HepG2 (cell line): ENCODE data around the gene EEF1AKMT3. TPM values are rescaled to one million over a fixed set of nuclear protein-coding genes. Genes with fewer than 3 reads are reported as not detected.

Source experiments
- AKAP8 ChIP-seq: sonication (generic); formaldehyde crosslinking; IDR thresholded peaks from 2 replicates; pipeline ENCODE4 v1.5.1; 2020; ENCODE audit warnings: mild to moderate bottlenecking, missing genetic modification reagents
- ATF7 ChIP-seq, 2 experiments: fragments of 450-650 bp in 1 of 2; sonication (generic) in 1 of 2; formaldehyde crosslinking in 1 of 2; IDR thresholded peaks; 2 replicates each; pipeline versions ENCODE4 v1.4.0 to v1.6.1; 2016 to 2020; ENCODE audit warnings: antibody characterized with exemption in 1 of 2, mild to moderate bottlenecking in 1 of 2, missing genetic modification reagents in 1 of 2
- ETS1 ChIP-seq: sonication (generic); formaldehyde crosslinking; IDR thresholded peaks from 2 replicates; pipeline ENCODE4 v1.4.0; 2020; ENCODE audit warnings: missing genetic modification reagents
- GTF3A ChIP-seq: sonication (generic); formaldehyde crosslinking; conservative IDR thresholded peaks from 2 replicates; pipeline ENCODE4 v1.4.0; 2020; ENCODE audit warnings: mild to moderate bottlenecking, missing genetic modification reagents
- HNRNPLL ChIP-seq: fragments of 200-400 bp; formaldehyde crosslinking; IDR thresholded peaks from 2 replicates; pipeline ENCODE4 v1.6.1; 2017; ENCODE audit warnings: mild to moderate bottlenecking, low read depth, low read length; ENCODE audit not compliant: poor library complexity, severe bottlenecking
- MAZ ChIP-seq, 2 experiments: sonication (generic) in 1 of 2; formaldehyde crosslinking in 1 of 2; IDR thresholded peaks; 2 replicates each; pipeline versions ENCODE4 v1.5.0 to v1.6.1; 2012 to 2020; ENCODE audit warnings: low read depth in 2 of 2, mild to moderate bottlenecking in 2 of 2, borderline replicate concordance in 1 of 2, improper control_type of control experiment in 1 of 2, low read length in 1 of 2, missing genetic modification reagents in 1 of 2, moderate library complexity in 1 of 2
- MXI1 ChIP-seq: IDR thresholded peaks from 3 replicates; pipeline ENCODE4 v1.6.1; 2012; ENCODE audit warnings: low read depth, low read length, inconsistent platforms, borderline replicate concordance
- NFAT5 ChIP-seq: sonication (generic); formaldehyde crosslinking; IDR thresholded peaks from 2 replicates; pipeline ENCODE4 v1.4.0; 2020; ENCODE audit warnings: missing genetic modification reagents
- NR0B2 ChIP-seq: sonication (generic); formaldehyde crosslinking; IDR thresholded peaks from 2 replicates; pipeline ENCODE4 v1.4.0; 2020; ENCODE audit warnings: mild to moderate bottlenecking, missing genetic modification reagents
- RBAK ChIP-seq: sonication (generic); formaldehyde crosslinking; IDR thresholded peaks from 2 replicates; pipeline ENCODE4 v1.5.1; 2020; ENCODE audit warnings: mild to moderate bottlenecking, missing genetic modification reagents
- RFX5 ChIP-seq: IDR thresholded peaks from 2 replicates; pipeline ENCODE4 v1.6.1; 2011; ENCODE audit warnings: low read depth, low read length, improper control_type of control experiment
- THAP7 ChIP-seq: sonication (generic); formaldehyde crosslinking; IDR thresholded peaks from 2 replicates; pipeline ENCODE4 v1.8.1; 2023; ENCODE audit warnings: mild to moderate bottlenecking, missing genetic modification reagents
- ZBTB25 ChIP-seq: IDR thresholded peaks from 2 replicates; pipeline ENCODE4 v1.6.1; 2018; ENCODE audit warnings: missing genetic modification reagents
- ZBTB42 ChIP-seq: sonication (generic); formaldehyde crosslinking; IDR thresholded peaks from 2 replicates; pipeline ENCODE4 v1.5.0; 2020; ENCODE audit warnings: mild to moderate bottlenecking, missing genetic modification reagents
- ZNF280B ChIP-seq: sonication (generic); formaldehyde crosslinking; IDR thresholded peaks from 2 replicates; pipeline ENCODE4 v1.5.0; 2020; ENCODE audit warnings: missing genetic modification reagents, mild to moderate bottlenecking, borderline replicate concordance
- ZNF451 ChIP-seq: sonication (generic); formaldehyde crosslinking; IDR thresholded peaks from 2 replicates; pipeline ENCODE4 v1.5.0; 2020; ENCODE audit warnings: mild to moderate bottlenecking, missing genetic modification reagents
- ZSCAN21 ChIP-seq: sonication (generic); formaldehyde crosslinking; IDR thresholded peaks from 2 replicates; pipeline ENCODE4 v1.8.0; 2022; ENCODE audit warnings: mild to moderate bottlenecking, missing genetic modification reagents, moderate library complexity, borderline replicate concordance
- polyA plus RNA-seq, 8 experiments: library from polyadenylated mRNA; depleted of rRNA in 3 of 8; stranded (reverse) in 7 of 8; unstranded in 1 of 8; fragments of >200 nt; fragmentation: Illumina TruSeq in 4 of 8; extraction: Trizol in 4 of 8; gene quantifications; 2 replicates each; pipeline versions ENCODE4 v1.2.1 to v1.2.3, GENCODE V29; 2011 to 2016; ENCODE audit warnings: low read depth in 4 of 8, missing spikeins in 1 of 8, mixed read lengths in 1 of 8; ENCODE audit not compliant: insufficient read depth in 1 of 8
- total RNA-seq, 5 experiments: library from RNA; depleted of rRNA; stranded (reverse); fragments of >200 nt; fragmentation: Illumina TruSeq; extraction: Trizol; gene quantifications; 2 replicates each; pipeline ENCODE4 v1.2.3, GENCODE V29; 2016; ENCODE audit warnings: low read depth in 1 of 5

The EEF1AKMT3 gene
- total and polyA plus RNA-seq, 2 of the 13 experiments (the other 11 are each of a cell fraction or from before 2014, with no cell fraction given), result 4.7 to 11.4 TPM

GRCh38 chr12:57771873-57772428 is 463 bp upstream of the EEF1AKMT3 start, which contains the start of gene METTL1 (continued):
- TF ChIP-seq ZBTB25 (CRISPR knock-in tag), result peak; percentile 84
- TF ChIP-seq NR0B2 (CRISPR knock-in tag), result peak; percentile 98; the same call in 1 of the 2 replicates
- peak; percentile 100 for TF ChIP-seq MXI1
- TF ChIP-seq ETS1 (CRISPR knock-in tag), result 0 out of 2 replicates have a peak, but pooled peaks have one; percentile 79
- TF ChIP-seq GTF3A (CRISPR knock-in tag), result no peak
- peak; percentile 90 for TF ChIP-seq HNRNPLL
- TF ChIP-seq AKAP8 (CRISPR knock-in tag), result peak; percentile 59
- TF ChIP-seq ZNF280B (CRISPR knock-in tag), result peak; percentile 92
- TF ChIP-seq ZBTB42 (CRISPR knock-in tag), result peak; percentile 55; the same call in 1 of the 2 replicates
- peak; percentile 88 for TF ChIP-seq MAZ (IDR thresholded peaks at IDR 0.05; ENCODE audit: borderline replicate concordance, low read depth, low read length)
- TF ChIP-seq MAZ (CRISPR knock-in tag; IDR thresholded peaks at IDR 0.05; ENCODE audit: low read depth), result peak; percentile 87
- TF ChIP-seq ZSCAN21 (CRISPR knock-in tag), result peak; percentile 27; the same call in 1 of the 2 replicates
- TF ChIP-seq RFX5, result no peak; the same call in 1 of the 2 replicates
- no peak for TF ChIP-seq RBAK (CRISPR knock-in tag)
- TF ChIP-seq THAP7, result peak; percentile 93
- TF ChIP-seq ATF7 (IDR thresholded peaks at IDR 0.05), result no peak; the same call in 1 of the 2 replicates
- peak; percentile 99 for TF ChIP-seq ATF7 (CRISPR knock-in tag; IDR thresholded peaks at IDR 0.05)
- no peak; the same call in 1 of the 2 replicates for TF ChIP-seq ZNF451
- TF ChIP-seq NFAT5 (CRISPR knock-in tag), result no peak; the same call in 1 of the 2 replicates
